Measurements from ENCODE around the gene ABCB9. TPM values are rescaled to one million over a fixed set of nuclear protein-coding genes. Genes with fewer than 3 reads are reported as not detected.

The ABCB9 gene
- total RNA-seq, 1 experiment from 2014 or later: 32.7 TPM

DNA sequence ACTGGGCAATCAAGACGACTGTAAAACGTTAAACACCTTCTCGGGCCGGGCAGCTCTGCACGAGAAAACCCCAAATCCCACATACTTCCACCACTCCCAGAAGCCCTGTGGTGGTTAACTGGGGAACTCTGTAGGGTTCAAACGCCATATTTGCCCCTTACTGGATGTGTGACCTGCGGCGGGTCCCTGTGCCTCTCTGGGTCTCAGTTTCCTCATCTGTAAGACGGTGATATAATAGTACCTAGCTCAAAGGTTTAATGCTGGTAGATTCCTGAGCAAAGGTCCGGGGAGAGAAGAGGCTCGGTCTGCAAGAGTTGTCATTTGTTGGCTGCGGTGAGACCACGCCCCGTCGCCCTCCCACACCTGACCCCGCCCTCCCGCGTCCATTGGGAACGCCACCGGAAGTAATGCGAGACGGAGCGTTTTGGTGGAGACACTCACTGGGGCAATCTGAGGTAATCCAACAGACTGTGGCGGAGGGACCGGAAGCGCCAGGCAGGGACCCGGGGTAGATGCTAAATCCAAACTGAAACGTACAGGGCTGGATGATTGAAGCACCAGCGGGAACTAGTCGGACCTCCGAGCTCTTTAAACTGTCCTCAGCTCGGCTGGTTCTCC, 8.1 kb upstream of the ABCB9 start:
- BruUV-seq (replicated peaks): TSS peak; percentile 90
- ChIA-PET POLR2A (interaction anchor here (0.6 to 1.0 kb wide), 3 partner anchors 8 to 161 kb away, joined by 3 to 9 read pairs (median 3); partner anchors contain the start of gene ABCB9), CTCF (no interaction called here)
- peaks cover 7% of the 10 kb centered on the region; the same call in 1 of the 2 replicates for H3K36me3 ChIP-seq (ENCODE audit: control insufficient read depth, insufficient read depth, low read length)
- ATAC-seq: peak; percentile 92
- intact Hi-C loops (cut with micrococcal nuclease; ENCODE audit: unreplicated experiment): no loop called here
- TF ChIP-seq, protein P1, sequence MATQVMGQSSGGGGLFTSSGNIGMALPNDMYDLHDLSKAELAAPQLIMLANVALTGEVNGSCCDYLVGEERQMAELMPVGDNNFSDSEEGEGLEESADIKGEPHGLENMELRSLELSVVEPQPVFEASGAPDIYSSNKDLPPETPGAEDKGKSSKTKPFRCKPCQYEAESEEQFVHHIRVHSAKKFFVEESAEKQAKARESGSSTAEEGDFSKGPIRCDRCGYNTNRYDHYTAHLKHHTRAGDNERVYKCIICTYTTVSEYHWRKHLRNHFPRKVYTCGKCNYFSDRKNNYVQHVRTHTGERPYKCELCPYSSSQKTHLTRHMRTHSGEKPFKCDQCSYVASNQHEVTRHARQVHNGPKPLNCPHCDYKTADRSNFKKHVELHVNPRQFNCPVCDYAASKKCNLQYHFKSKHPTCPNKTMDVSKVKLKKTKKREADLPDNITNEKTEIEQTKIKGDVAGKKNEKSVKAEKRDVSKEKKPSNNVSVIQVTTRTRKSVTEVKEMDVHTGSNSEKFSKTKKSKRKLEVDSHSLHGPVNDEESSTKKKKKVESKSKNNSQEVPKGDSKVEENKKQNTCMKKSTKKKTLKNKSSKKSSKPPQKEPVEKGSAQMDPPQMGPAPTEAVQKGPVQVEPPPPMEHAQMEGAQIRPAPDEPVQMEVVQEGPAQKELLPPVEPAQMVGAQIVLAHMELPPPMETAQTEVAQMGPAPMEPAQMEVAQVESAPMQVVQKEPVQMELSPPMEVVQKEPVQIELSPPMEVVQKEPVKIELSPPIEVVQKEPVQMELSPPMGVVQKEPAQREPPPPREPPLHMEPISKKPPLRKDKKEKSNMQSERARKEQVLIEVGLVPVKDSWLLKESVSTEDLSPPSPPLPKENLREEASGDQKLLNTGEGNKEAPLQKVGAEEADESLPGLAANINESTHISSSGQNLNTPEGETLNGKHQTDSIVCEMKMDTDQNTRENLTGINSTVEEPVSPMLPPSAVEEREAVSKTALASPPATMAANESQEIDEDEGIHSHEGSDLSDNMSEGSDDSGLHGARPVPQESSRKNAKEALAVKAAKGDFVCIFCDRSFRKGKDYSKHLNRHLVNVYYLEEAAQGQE (IDR thresholded peaks at IDR 0.05; ENCODE audit: insufficient read depth in 1 of 2, low read depth in 2 of 2, low read length in 1 of 2): no peak
- TF ChIP-seq POLR2AphosphoS5 (IDR thresholded peaks at IDR 0.05; ENCODE audit: low read depth, low read length): peak; percentile 55
- no peak for TF ChIP-seq SIN3A (IDR thresholded peaks at IDR 0.05; ENCODE audit: borderline replicate concordance, insufficient read depth, low read depth, low read length)
- H3K4me3 ChIP-seq (ENCODE audit: low read depth in 2 of 2, low read length in 2 of 2): peak overlapping the region; percentile 95 to 98
- in situ Hi-C loops (cut with HindIII; ENCODE audit: low pct_unique_long_range_greater_than_20kb, low sequenced_read_pairs): no loop called here
- DNase-seq (ENCODE audit: low read depth, low spot score): peak; percentile 92
- no peaks in the 10 kb centered on the region for H3K9me3 ChIP-seq (ENCODE audit: control insufficient read depth, insufficient read depth, low read depth, low read length)
- H3K4me1 ChIP-seq (ENCODE audit: control insufficient read depth, insufficient read depth, low read length): peaks cover 15% of the 10 kb centered on the region
- no peaks in the 10 kb centered on the region for H3K27me3 ChIP-seq (ENCODE audit: control insufficient read depth, insufficient read depth, low read length)
- H3K27ac ChIP-seq (ENCODE audit: low read length): peak overlapping the region; percentile 98

DNA sequence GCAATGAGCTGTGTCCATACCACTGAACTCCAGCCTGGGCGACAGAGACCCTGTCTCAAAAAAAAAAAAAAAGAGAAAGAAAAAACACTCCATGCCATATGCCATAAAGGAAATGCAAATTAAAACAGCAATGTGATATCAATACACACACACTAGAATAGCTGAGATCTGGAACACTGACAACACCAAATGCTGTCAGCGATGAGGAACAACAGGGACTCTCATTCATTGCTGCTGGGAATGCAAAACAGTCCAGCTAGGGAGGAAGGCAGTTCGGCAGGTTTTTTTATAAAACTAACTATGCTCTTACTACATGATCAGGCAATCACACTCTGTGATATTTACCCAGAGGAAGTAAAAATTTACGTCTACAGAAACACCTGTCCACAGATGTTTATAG, 3.4 kb upstream of the ABCB9 start:
- CTCF ChIA-PET: interaction anchor here (0.6 kb wide), 1 partner anchor 17 kb away, joined by 3 read pairs; no protein-coding TSS in a partner anchor
- POLR2A ChIA-PET: interaction anchor here (0.6 kb wide), 1 partner anchor 22 kb away, joined by 6 read pairs; no protein-coding TSS in a partner anchor
- ATAC-seq (no peak), DNase-seq (ENCODE audit: low read depth, low spot score) (no peak)
- H3K27ac ChIP-seq (ENCODE audit: low read length): no peak overlapping the region
- no peaks in the 10 kb centered on the region; the same call in 1 of the 2 replicates for H3K36me3 ChIP-seq (ENCODE audit: control insufficient read depth, insufficient read depth, low read length)
- peaks cover 11% of the 10 kb centered on the region for H3K4me1 ChIP-seq (ENCODE audit: control insufficient read depth, insufficient read depth, low read length)
- intact Hi-C loops (cut with micrococcal nuclease; ENCODE audit: unreplicated experiment): no loop called here
- H3K9me3 ChIP-seq (ENCODE audit: control insufficient read depth, insufficient read depth, low read depth, low read length): no peaks in the 10 kb centered on the region
- no peaks in the 10 kb centered on the region for H3K27me3 ChIP-seq (ENCODE audit: control insufficient read depth, insufficient read depth, low read length)
- BruUV-seq (replicated peaks): no TSS peak
- in situ Hi-C loops (cut with HindIII; ENCODE audit: low pct_unique_long_range_greater_than_20kb, low sequenced_read_pairs): no loop called here
- TF ChIP-seq POLR2AphosphoS5 (IDR thresholded peaks at IDR 0.05; ENCODE audit: low read depth, low read length) (no peak), SIN3A (IDR thresholded peaks at IDR 0.05; ENCODE audit: borderline replicate concordance, insufficient read depth, low read depth, low read length) (no peak), TCF7L2 (IDR thresholded peaks at IDR 0.05; ENCODE audit: low read depth, low read length) (no peak)
- TF ChIP-seq, protein P2, sequence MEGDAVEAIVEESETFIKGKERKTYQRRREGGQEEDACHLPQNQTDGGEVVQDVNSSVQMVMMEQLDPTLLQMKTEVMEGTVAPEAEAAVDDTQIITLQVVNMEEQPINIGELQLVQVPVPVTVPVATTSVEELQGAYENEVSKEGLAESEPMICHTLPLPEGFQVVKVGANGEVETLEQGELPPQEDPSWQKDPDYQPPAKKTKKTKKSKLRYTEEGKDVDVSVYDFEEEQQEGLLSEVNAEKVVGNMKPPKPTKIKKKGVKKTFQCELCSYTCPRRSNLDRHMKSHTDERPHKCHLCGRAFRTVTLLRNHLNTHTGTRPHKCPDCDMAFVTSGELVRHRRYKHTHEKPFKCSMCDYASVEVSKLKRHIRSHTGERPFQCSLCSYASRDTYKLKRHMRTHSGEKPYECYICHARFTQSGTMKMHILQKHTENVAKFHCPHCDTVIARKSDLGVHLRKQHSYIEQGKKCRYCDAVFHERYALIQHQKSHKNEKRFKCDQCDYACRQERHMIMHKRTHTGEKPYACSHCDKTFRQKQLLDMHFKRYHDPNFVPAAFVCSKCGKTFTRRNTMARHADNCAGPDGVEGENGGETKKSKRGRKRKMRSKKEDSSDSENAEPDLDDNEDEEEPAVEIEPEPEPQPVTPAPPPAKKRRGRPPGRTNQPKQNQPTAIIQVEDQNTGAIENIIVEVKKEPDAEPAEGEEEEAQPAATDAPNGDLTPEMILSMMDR (IDR thresholded peaks at IDR 0.05): no peak
- TF ChIP-seq, protein P1 (IDR thresholded peaks at IDR 0.05; ENCODE audit: insufficient read depth in 1 of 2, low read depth in 2 of 2, low read length in 1 of 2): no peak
- no peak overlapping the region for H3K4me3 ChIP-seq (ENCODE audit: low read depth in 2 of 2, low read length in 2 of 2)
